ENCODE data around the gene PRDM2.

The PRDM2 gene

GRCh38 chr1:13855554-13855953, 155.6 kb downstream of the PRDM2 start:
- no peak for FAIRE-seq

- no peak for FAIRE-seq
Observed at GRCh38 chr1:13860031-13860430, 160.0 kb downstream of the PRDM2 start.

GRCh38 chr1:13864760-13865159, 164.8 kb downstream of the PRDM2 start:
- FAIRE-seq: no peak

- no peak for FAIRE-seq
Observed at GRCh38 chr1:13865851-13866250, 165.9 kb downstream of the PRDM2 start.

- FAIRE-seq: no peak
Observed at GRCh38 chr1:13867603-13868002, 167.6 kb downstream of the PRDM2 start.

GRCh38 chr1:13869172-13869797, 169.3 kb downstream of the PRDM2 start:
- no peak for FAIRE-seq

- no peak for FAIRE-seq
Observed at GRCh38 chr1:13871413-13871812, 171.4 kb downstream of the PRDM2 start.

- no peak for FAIRE-seq
Observed at GRCh38 chr1:13871886-13872285, 171.9 kb downstream of the PRDM2 start.

GRCh38 chr1:13873032-13873431, 173.0 kb downstream of the PRDM2 start:
- no peak for FAIRE-seq

All from endometrium (tissue), 2 donors.